Spinal cord (tissue), 10 donors: Measurements from ENCODE around the gene TC2N. TPM values are rescaled to one million over a fixed set of nuclear protein-coding genes. Genes with fewer than 3 reads are reported as not detected.

Experiments used
- DNase-seq, 6 donors: peaks; one replicate each; pipeline versions ENCODE4 v3.0.0 to v3.0.0-alpha.2; 2013 to 2015; ENCODE audit warnings: low spot score in 6 of 6, low read depth in 4 of 6
- H3K27ac ChIP-seq: one replicate; pipeline ENCODE4 v1.5.1; 2013; ENCODE audit warnings: low read depth, low read length, control low read depth
- H3K27me3 ChIP-seq: one replicate; pipeline ENCODE4 v1.6.1; 2013; ENCODE audit warnings: low read length; ENCODE audit not compliant: control insufficient read depth, insufficient read depth
- H3K36me3 ChIP-seq: one replicate; pipeline ENCODE4 v1.6.1; 2013; ENCODE audit warnings: low read length; ENCODE audit not compliant: control insufficient read depth, insufficient read depth
- H3K4me1 ChIP-seq: one replicate; pipeline ENCODE4 v1.6.1; 2013; ENCODE audit warnings: low read length; ENCODE audit not compliant: control insufficient read depth, insufficient read depth
- H3K4me3 ChIP-seq: one replicate; pipeline ENCODE4 v1.5.1; 2013; ENCODE audit warnings: low read depth, low read length, control low read depth
- H3K9me3 ChIP-seq: one replicate; pipeline ENCODE4 v1.6.1; 2013; ENCODE audit warnings: low read length; ENCODE audit not compliant: control insufficient read depth, insufficient read depth
- WGBS: methylation state at CpG from one replicate; pipeline ENCODE4 v1.1.5; 2013; ENCODE audit warnings: missing lambda C conversion rate; ENCODE audit not compliant: insufficient coverage; 5-methylcytosine and 5-hydroxymethylcytosine counted together
- long read RNA-seq, 4 donors: transcript quantifications; one replicate each; lab custom pipeline, GENCODE V29; 2026
- polyA plus RNA-seq, 2 donors: library from polyadenylated mRNA; unstranded; fragments of 120-200 nt; gene quantifications; one replicate each; pipeline ENCODE4 v1.2.1, GENCODE V29; 2013; ENCODE audit not compliant: insufficient read length in 2 of 2
- total RNA-seq, 2 donors: library from RNA; depleted of rRNA in 1 of 2; stranded (reverse); fragments of 120-200 nt in 1 of 2; fragments of >200 nt in 1 of 2; gene quantifications; one replicate each; pipeline versions ENCODE4 v1.2.3 to v1.2.4, GENCODE V29; 2013 to 2014
- donor health status: healthy.

Gene TC2N
- total RNA-seq (10 to 100 TPM; 10.7 to 17.1 TPM), polyA plus RNA-seq (1 to 10 TPM; 5.4 to 9.2 TPM)
- long read RNA-seq, donor 1, result 0 reads
- long read RNA-seq, donor 2, full-length matches to known transcripts, result 1 of 1 reads
- long read RNA-seq, donor 2, partial matches to known transcripts, result 0 of 1 reads
- long read RNA-seq, donor 2, other reads (novel, unspliced or antisense), result 0 of 1 reads
- long read RNA-seq, donor 3, full-length matches to known transcripts, result 2 of 2 reads
- long read RNA-seq, donor 3, partial matches to known transcripts, result 0 of 2 reads
- long read RNA-seq, donor 3, other reads (novel, unspliced or antisense), result 0 of 2 reads
- long read RNA-seq, donor 4, full-length matches to known transcripts, result 2 of 2 reads
- long read RNA-seq, donor 4, partial matches to known transcripts, result 0 of 2 reads
- long read RNA-seq, donor 4, other reads (novel, unspliced or antisense), result 0 of 2 reads

DNA sequence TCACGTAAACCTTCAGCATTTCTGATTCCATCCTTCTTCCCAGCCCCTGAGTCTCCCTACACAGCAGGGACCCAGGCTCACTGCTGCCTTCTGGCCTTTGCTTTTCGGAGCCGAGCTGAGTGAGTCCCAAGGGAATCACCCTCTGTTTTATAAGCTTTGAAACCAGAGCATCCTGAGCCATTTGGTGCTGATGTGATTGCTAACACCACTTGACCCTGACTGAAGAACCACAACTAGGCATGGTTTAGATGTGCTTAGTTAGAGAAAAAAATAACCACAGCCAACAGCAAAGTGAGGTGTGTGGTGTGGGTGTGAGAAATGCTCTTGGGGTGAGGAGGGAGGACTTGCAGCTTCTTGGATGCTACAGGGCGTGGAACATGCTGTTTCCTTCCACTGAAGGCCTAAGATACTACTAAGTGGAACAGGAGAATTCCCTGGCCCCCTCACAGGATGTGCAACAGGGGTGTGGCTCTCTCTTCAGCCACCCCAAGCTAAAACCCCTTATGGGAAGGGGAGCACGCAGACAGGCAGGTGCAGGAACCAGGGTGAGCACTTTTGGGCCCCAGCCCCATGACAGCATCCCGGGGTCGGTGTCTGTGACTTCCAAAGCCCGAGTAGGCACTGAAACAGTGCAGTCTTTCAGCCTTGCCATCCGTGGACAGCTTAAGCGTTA is at the start of gene TC2N:
TSS of gene TC2N (minus strand) at position 221 of the 673 bp plus-strand sequence. CDS start 53,767 bp downstream, outside the sequence.
- Histone ChIP-seq H3K4me3 (no peak within 1 kb of the TSS), H3K27ac (no peak within 1 kb of the TSS), H3K9me3 (no peaks in the 10 kb centered on the region), H3K27me3 (no peaks in the 10 kb centered on the region), H3K36me3 (no peaks in the 10 kb centered on the region), H3K4me1 (no peaks in the 10 kb centered on the region)
- no peak for DNase-seq
- 80% methylated on average over 9 of the region's 10 CpGs for WGBS

- WGBS, result no CpG with 5 or more reads among the region's 5 CpGs
- Histone ChIP-seq H3K4me3 (no peak overlapping the region), H3K36me3 (no peaks in the 10 kb centered on the region), H3K27ac (no peak overlapping the region), H3K9me3 (no peaks in the 10 kb centered on the region), H3K27me3 (no peaks in the 10 kb centered on the region), H3K4me1 (no peaks in the 10 kb centered on the region)
- DNase-seq, result no peak
These were observed 44.7 kb upstream of the TC2N start for GRCh38 chr14:91912035-91912434.

DNA sequence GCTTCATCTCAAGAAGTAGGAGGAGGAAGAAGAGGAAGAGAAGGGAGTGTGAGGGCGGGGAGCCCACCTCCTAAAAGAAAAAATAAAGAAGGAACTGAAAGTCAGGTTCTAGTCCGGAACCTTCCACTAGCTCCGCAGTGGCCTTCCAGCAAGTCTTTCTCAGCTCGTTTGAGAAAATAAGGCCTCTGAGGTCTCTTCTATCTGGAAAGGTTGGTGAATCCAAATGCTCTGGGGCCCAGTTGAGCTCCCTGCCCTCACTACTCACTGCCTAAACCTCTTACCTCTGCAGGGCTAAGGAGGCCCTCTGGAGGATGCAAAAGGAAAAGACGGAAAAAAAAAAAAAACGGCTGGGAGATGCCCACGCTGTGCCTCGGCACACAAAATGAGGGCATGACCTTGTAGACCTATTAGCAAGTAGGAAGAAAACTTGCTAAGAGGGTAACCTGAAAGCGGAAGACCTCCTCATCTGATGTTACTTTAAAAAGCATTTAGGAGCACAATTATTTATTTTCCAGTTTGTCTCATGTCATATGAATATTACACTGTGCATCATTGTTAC is 44.2 kb upstream of the TC2N start:
- no peak overlapping the region for H3K4me3 ChIP-seq
- peak in 2 of 6 donors; percentile 43 to 50 for DNase-seq

DNA sequence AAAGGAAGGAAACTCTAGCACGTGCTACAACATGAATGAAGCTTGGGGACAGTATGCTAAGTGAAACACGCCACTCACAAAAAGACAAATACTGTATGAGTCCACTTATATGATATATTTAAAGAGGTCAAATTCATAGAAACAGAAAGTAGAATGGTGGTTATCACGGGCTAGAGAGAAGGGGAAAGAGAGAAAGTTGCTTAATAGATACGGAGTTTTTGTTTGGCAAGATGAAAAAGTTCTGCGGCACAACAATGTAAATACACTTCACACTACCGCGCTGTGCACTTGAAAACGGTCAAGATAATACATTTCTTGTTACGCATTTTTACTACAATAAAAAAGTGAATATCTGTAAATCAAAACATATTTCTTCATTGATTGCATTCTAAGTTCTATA is 42.9 kb upstream of the TC2N start:
- no peak for DNase-seq
- no CpG with 5 or more reads among the region's 9 CpGs for WGBS
- H3K9me3 ChIP-seq, result no peaks in the 10 kb centered on the region
- H3K4me1 ChIP-seq, result no peaks in the 10 kb centered on the region
- H3K4me3 ChIP-seq, result no peak overlapping the region
- no peak overlapping the region for H3K27ac ChIP-seq
- H3K36me3 ChIP-seq, result no peaks in the 10 kb centered on the region
- no peaks in the 10 kb centered on the region for H3K27me3 ChIP-seq

More for the DNA sequence above, 44.2 kb upstream of the TC2N start:
- Histone ChIP-seq H3K27ac (no peak overlapping the region), H3K36me3 (no peaks in the 10 kb centered on the region), H3K27me3 (no peaks in the 10 kb centered on the region), H3K9me3 (no peaks in the 10 kb centered on the region), H3K4me1 (no peaks in the 10 kb centered on the region)
- 0% methylated on average over 2 of the region's 9 CpGs for WGBS

GRCh38 chr14:91906374-91906773 is 39.0 kb upstream of the TC2N start:
- H3K4me1 ChIP-seq, result no peaks in the 10 kb centered on the region
- no peak for DNase-seq
- no peak overlapping the region for H3K27ac ChIP-seq
- H3K4me3 ChIP-seq, result no peak overlapping the region
- H3K36me3 ChIP-seq, result no peaks in the 10 kb centered on the region
- no peaks in the 10 kb centered on the region for H3K27me3 ChIP-seq
- no peaks in the 10 kb centered on the region for H3K9me3 ChIP-seq
- WGBS, result 71% methylated on average over 1 of the region's 2 CpGs

DNA sequence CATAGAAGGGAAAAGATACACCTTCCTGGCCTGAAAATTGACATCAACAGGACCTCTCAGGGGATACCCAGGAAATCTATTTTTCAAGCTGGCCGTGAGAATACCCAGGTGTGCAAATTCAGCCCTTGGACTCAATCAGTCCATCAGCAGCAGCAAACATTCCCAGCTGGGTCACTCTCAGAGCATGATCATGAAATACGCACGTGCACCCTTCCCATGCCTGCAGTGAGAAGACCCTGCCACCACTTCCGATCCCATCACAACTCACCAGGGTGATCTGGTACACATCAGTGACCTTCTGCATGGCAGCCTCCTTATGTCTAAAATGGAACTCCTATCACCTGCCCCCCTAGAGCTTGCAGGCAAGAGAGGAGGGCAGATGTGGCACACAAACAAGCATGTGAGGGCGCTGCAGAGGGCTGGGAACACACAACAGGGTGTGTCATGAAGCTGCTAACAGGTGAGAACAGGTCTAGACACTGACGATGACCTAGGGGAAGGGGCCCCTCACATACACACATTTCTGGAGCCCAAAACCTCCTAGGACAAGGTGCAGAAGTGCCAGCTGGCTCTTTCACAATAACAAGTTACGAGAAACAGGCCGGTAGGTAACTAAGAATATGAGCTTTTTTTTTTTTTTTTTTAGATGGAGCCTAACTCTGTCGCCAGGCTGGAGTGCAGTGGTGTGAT is 37.8 kb upstream of the TC2N start:
- Histone ChIP-seq H3K4me3 (no peak overlapping the region), H3K27ac (no peak overlapping the region), H3K36me3 (no peaks in the 10 kb centered on the region), H3K9me3 (no peaks in the 10 kb centered on the region), H3K27me3 (no peaks in the 10 kb centered on the region), H3K4me1 (no peaks in the 10 kb centered on the region)
- 97% methylated on average over 5 of the region's 9 CpGs for WGBS
- DNase-seq, result no peak

GRCh38 chr14:91904483-91904882 is 37.1 kb upstream of the TC2N start:
- Histone ChIP-seq H3K27ac (no peak overlapping the region), H3K4me1 (no peaks in the 10 kb centered on the region), H3K9me3 (no peaks in the 10 kb centered on the region), H3K36me3 (no peaks in the 10 kb centered on the region), H3K27me3 (no peaks in the 10 kb centered on the region), H3K4me3 (no peak overlapping the region)
- DNase-seq, result no peak
- 80% methylated on average over 6 of the region's 8 CpGs for WGBS

- Histone ChIP-seq H3K4me3 (no peak overlapping the region), H3K27me3 (no peaks in the 10 kb centered on the region), H3K36me3 (no peaks in the 10 kb centered on the region), H3K9me3 (no peaks in the 10 kb centered on the region), H3K27ac (no peak overlapping the region), H3K4me1 (peaks cover 6% of the 10 kb centered on the region)
- DNase-seq, result no peak
- whole genome bisulfite sequencing, result no CpG with 5 or more reads among the region's 2 CpGs
These were observed 35.7 kb upstream of the TC2N start for GRCh38 chr14:91903070-91903469.

- H3K4me3 ChIP-seq, result no peak overlapping the region
- no peaks in the 10 kb centered on the region for H3K27me3 ChIP-seq
- H3K27ac ChIP-seq, result no peak overlapping the region
- DNase-seq, result no peak
- H3K9me3 ChIP-seq, result no peaks in the 10 kb centered on the region
- 100% methylated on average over 2 of the region's 3 CpGs for WGBS
- no peaks in the 10 kb centered on the region for H3K36me3 ChIP-seq
- H3K4me1 ChIP-seq, result peaks cover 10% of the 10 kb centered on the region
These were observed 35.0 kb upstream of the TC2N start for GRCh38 chr14:91902336-91902735.
